Astrocyte (in vitro differentiated cells and primary cell): ENCODE measurements around the gene C17orf113. TPM values are rescaled to one million over a fixed set of nuclear protein-coding genes. Genes with fewer than 3 reads are reported as not detected.
A peak's percentile ranks its signal among the peaks of the same experiment; 100 is the strongest.

ENCODE experiments used
- DNase-seq: peaks from one replicate; pipeline ENCODE4 v3.0.0-alpha.2; 2010; ENCODE audit warnings: low read depth
- FAIRE-seq: peaks from 2 replicates; lab custom pipeline; 2011; peaks lifted over from hg19 to GRCh38; lab: Jason Lieb, UNC
- H2AFZ ChIP-seq: 2 replicates; pipeline ENCODE4 v1.6.0; 2012; ENCODE audit warnings: low read depth, low read length, inconsistent platforms
- H3K27ac ChIP-seq: 2 replicates; pipeline ENCODE4 v1.5.1; 2011; ENCODE audit warnings: low read depth, low read length, inconsistent platforms
- H3K27me3 ChIP-seq: 2 replicates; pipeline ENCODE4 v1.6.0; 2011; ENCODE audit warnings: low read length, inconsistent platforms; ENCODE audit not compliant: insufficient read depth
- H3K36me3 ChIP-seq: 2 replicates; pipeline ENCODE4 v1.5.1; 2011; ENCODE audit warnings: low read length, inconsistent platforms; ENCODE audit not compliant: insufficient read depth
- H3K4me1 ChIP-seq: 2 replicates; pipeline ENCODE4 v1.5.1; 2011; ENCODE audit warnings: low read length, inconsistent platforms; ENCODE audit not compliant: insufficient read depth
- H3K4me2 ChIP-seq: 2 replicates; pipeline ENCODE4 v1.6.0; 2012; ENCODE audit warnings: low read length, inconsistent platforms
- H3K4me3 ChIP-seq: 2 replicates; pipeline ENCODE4 v1.5.1; 2011; ENCODE audit warnings: low read depth, mild to moderate bottlenecking, low read length, inconsistent platforms; ENCODE audit not compliant: insufficient read depth
- H3K79me2 ChIP-seq: 2 replicates; pipeline ENCODE4 v1.6.0; 2012; ENCODE audit warnings: mild to moderate bottlenecking, low read length, inconsistent platforms; ENCODE audit not compliant: insufficient read depth
- H3K9ac ChIP-seq: 2 replicates; pipeline ENCODE4 v1.6.0; 2012; ENCODE audit warnings: mild to moderate bottlenecking, low read length, inconsistent platforms
- H3K9me3 ChIP-seq: 2 replicates; pipeline ENCODE4 v1.5.1; 2012; ENCODE audit warnings: low read depth, mild to moderate bottlenecking, low read length, inconsistent platforms; ENCODE audit not compliant: insufficient read depth
- H4K20me1 ChIP-seq: 2 replicates; pipeline ENCODE4 v1.6.0; 2012; ENCODE audit warnings: low read length, inconsistent platforms; ENCODE audit not compliant: insufficient read depth
- H3K27ac Mint-ChIP-seq: one replicate; pipeline ENCODE4 v1.8.0; 2021; ENCODE audit warnings: mild to moderate bottlenecking, mixed read lengths; ENCODE audit not compliant: unreplicated experiment
- H3K27me3 Mint-ChIP-seq: one replicate; pipeline ENCODE4 v1.8.0; 2021; ENCODE audit warnings: low read depth, mixed read lengths; ENCODE audit not compliant: unreplicated experiment
- H3K36me3 Mint-ChIP-seq: one replicate; pipeline ENCODE4 v1.8.0; 2021; ENCODE audit warnings: low read depth, mixed read lengths; ENCODE audit not compliant: unreplicated experiment
- H3K4me1 Mint-ChIP-seq: one replicate; pipeline ENCODE4 v1.8.0; 2021; ENCODE audit warnings: low read depth, mixed read lengths; ENCODE audit not compliant: unreplicated experiment
- H3K4me3 Mint-ChIP-seq: one replicate; pipeline ENCODE4 v1.8.0; 2021; ENCODE audit warnings: mild to moderate bottlenecking, moderate library complexity, mixed read lengths; ENCODE audit not compliant: unreplicated experiment
- H3K9me3 Mint-ChIP-seq: one replicate; pipeline ENCODE4 v1.8.0; 2021; ENCODE audit warnings: mild to moderate bottlenecking, mixed read lengths; ENCODE audit not compliant: unreplicated experiment
- EZH2 ChIP-seq: IDR thresholded peaks from 2 replicates; pipeline ENCODE4 v1.6.1; 2012; ENCODE audit warnings: mild to moderate bottlenecking, low read length, inconsistent platforms; ENCODE audit not compliant: insufficient read depth
- total RNA-seq: library from RNA; stranded (reverse); gene quantifications from 2 replicates; pipeline ENCODE4 v1.2.1, GENCODE V29; 2021
- TF ChIP-seq, protein P1 (sequence below): IDR thresholded peaks from 2 replicates; pipeline ENCODE4 v1.5.1; 2011; ENCODE audit warnings: low read depth, mild to moderate bottlenecking, inconsistent platforms, low read length, moderate library complexity; ENCODE audit not compliant: insufficient read depth

C17orf113 gene
- total RNA-seq, 1 donor from 2014 or later = 0.23 TPM

DNA sequence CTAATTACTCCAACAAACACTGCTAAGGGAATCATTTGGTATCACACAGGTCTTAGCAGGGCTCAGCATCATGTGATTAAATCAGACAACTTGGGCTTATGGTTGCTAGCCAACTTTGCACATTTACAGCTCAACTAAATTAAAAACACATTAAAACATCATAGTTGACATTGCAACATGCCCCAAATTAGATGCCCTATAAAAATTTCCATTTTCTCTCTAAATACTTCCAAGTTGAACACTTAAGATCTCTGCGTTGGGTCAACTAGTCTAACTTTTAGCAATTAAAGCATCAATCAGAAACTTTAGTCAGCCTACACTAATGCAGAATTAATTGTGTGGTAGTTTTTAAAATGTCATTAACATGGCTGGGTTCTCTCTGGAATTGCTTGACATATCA lies 45.2 kb downstream of the C17orf113 start:
- H3K4me1 ChIP-seq = peaks cover 20% of the 10 kb centered on the region
- peaks cover 9% of the 10 kb centered on the region for H3K36me3 ChIP-seq
- H3K27me3 ChIP-seq = no peaks in the 10 kb centered on the region
- DNase-seq = no peak
- H3K4me2 ChIP-seq = no peak overlapping the region
- no peak overlapping the region for H2AFZ ChIP-seq
- H3K9me3 ChIP-seq = no peaks in the 10 kb centered on the region
- FAIRE-seq = no peak
- H3K4me3 Mint-ChIP-seq = no peak overlapping the region
- H3K79me2 ChIP-seq = peaks cover 99% of the 10 kb centered on the region
- H3K4me3 ChIP-seq = no peak overlapping the region
- H3K36me3 Mint-ChIP-seq = peaks cover 17% of the 10 kb centered on the region
- H3K9ac ChIP-seq = no peak overlapping the region
- no peaks in the 10 kb centered on the region for H3K9me3 Mint-ChIP-seq
- H3K27ac ChIP-seq = no peak overlapping the region
- no peaks in the 10 kb centered on the region for H3K27me3 Mint-ChIP-seq
- H4K20me1 ChIP-seq = peaks cover 74% of the 10 kb centered on the region
- TF ChIP-seq, protein P1, sequence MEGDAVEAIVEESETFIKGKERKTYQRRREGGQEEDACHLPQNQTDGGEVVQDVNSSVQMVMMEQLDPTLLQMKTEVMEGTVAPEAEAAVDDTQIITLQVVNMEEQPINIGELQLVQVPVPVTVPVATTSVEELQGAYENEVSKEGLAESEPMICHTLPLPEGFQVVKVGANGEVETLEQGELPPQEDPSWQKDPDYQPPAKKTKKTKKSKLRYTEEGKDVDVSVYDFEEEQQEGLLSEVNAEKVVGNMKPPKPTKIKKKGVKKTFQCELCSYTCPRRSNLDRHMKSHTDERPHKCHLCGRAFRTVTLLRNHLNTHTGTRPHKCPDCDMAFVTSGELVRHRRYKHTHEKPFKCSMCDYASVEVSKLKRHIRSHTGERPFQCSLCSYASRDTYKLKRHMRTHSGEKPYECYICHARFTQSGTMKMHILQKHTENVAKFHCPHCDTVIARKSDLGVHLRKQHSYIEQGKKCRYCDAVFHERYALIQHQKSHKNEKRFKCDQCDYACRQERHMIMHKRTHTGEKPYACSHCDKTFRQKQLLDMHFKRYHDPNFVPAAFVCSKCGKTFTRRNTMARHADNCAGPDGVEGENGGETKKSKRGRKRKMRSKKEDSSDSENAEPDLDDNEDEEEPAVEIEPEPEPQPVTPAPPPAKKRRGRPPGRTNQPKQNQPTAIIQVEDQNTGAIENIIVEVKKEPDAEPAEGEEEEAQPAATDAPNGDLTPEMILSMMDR = no peak
- no peak for TF ChIP-seq EZH2
- peaks cover 40% of the 10 kb centered on the region for H3K4me1 Mint-ChIP-seq
- H3K27ac Mint-ChIP-seq = no peak overlapping the region

DNA sequence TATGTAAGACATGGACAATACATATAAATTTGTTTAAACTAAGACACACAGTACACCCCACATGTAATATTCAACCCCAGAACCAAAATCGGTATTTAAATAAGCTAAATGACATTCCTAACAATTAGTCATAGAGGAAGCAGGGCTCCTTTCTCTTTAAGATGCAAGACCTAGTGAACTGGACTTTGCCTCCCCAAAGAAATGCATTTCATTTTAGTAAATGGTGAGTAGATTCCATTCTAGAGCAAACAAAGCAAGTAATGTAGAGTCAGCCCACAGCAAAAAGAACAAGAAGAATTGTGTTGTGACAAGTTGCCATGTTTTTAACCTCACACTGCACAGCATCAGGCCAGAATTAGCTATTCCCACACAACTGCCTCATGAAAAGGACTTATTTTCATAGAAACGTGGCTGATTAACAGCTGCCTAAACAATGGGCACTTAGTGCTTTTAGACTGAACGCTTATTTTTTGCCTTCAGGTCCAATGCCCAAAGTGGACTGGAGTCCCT lies 47.6 kb downstream of the C17orf113 start:
- peaks cover 11% of the 10 kb centered on the region for H3K36me3 Mint-ChIP-seq
- peak overlapping the region; percentile 1 for H3K9ac ChIP-seq
- peak; percentile 67 for DNase-seq
- peaks cover 34% of the 10 kb centered on the region for H3K4me1 Mint-ChIP-seq
- peak overlapping the region; percentile 46 for H3K4me3 Mint-ChIP-seq
- peak overlapping the region; percentile 20 for H3K27ac ChIP-seq
- peak overlapping the region; percentile 28 for H3K27ac Mint-ChIP-seq
- peaks cover 65% of the 10 kb centered on the region for H4K20me1 ChIP-seq
- no peak for TF ChIP-seq EZH2
- TF ChIP-seq, protein P1 = no peak
- no peak for FAIRE-seq
- no peaks in the 10 kb centered on the region for H3K27me3 ChIP-seq
- H3K9me3 Mint-ChIP-seq = no peaks in the 10 kb centered on the region
- H3K4me3 ChIP-seq = no peak overlapping the region
- peaks cover 16% of the 10 kb centered on the region for H3K36me3 ChIP-seq
- no peaks in the 10 kb centered on the region for H3K27me3 Mint-ChIP-seq
- H3K79me2 ChIP-seq = peaks cover 76% of the 10 kb centered on the region
- H3K4me1 ChIP-seq = peaks cover 20% of the 10 kb centered on the region
- no peak overlapping the region for H2AFZ ChIP-seq
- H3K9me3 ChIP-seq = no peaks in the 10 kb centered on the region
- H3K4me2 ChIP-seq = peak overlapping the region; percentile 59

DNA sequence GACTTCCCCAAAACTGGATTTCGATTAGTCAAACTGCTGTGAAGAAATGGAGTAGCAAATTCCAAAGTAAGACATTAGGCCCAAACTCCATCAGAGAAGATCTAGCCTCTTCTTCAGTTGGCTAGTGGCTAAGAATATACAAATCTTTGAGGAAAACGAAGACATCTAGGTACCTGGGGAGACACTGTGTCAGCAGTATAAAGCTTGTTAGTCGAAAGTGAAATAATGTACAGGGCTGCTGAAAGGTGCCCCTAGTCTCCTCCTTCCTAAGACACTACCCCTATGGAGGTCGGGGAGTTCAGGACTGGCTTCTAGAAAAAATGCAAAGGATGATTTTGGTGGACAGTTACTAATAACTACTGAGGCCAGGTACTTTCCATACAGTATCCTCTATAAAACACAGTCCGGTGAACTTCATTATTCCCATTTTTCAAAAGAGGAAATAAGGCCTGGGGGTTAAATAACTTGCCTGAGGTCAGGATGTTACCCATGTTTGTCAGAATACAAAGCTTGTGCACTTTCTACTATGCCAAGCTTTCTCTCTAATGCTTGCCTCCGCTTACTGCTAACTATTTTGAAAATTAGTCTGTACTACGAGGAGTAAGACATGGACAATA lies 48.1 kb downstream of the C17orf113 start:
- H3K27me3 Mint-ChIP-seq = no peaks in the 10 kb centered on the region
- DNase-seq (no peak), FAIRE-seq (no peak)
- no peak overlapping the region for H3K27ac Mint-ChIP-seq
- H3K4me3 ChIP-seq = no peak overlapping the region
- peaks cover 70% of the 10 kb centered on the region for H3K79me2 ChIP-seq
- H4K20me1 ChIP-seq = peaks cover 61% of the 10 kb centered on the region
- peaks cover 10% of the 10 kb centered on the region for H3K36me3 Mint-ChIP-seq
- H3K9ac ChIP-seq = no peak overlapping the region
- H3K27ac ChIP-seq = peak overlapping the region; percentile 20
- H3K4me3 Mint-ChIP-seq = no peak overlapping the region
- no peaks in the 10 kb centered on the region for H3K9me3 Mint-ChIP-seq
- no peaks in the 10 kb centered on the region for H3K9me3 ChIP-seq
- peaks cover 16% of the 10 kb centered on the region for H3K36me3 ChIP-seq
- no peak overlapping the region for H2AFZ ChIP-seq
- H3K4me1 ChIP-seq = peaks cover 20% of the 10 kb centered on the region
- TF ChIP-seq, protein P1 = no peak
- no peak for TF ChIP-seq EZH2
- H3K4me1 Mint-ChIP-seq = peaks cover 34% of the 10 kb centered on the region
- H3K4me2 ChIP-seq = peak overlapping the region; percentile 59
- no peaks in the 10 kb centered on the region for H3K27me3 ChIP-seq
